Retinal pigment epithelial cell (primary cell): ENCODE measurements around the gene AOPEP.
A peak's percentile ranks its signal among the peaks of the same experiment; 100 is the strongest.

Experiments
- DNase-seq: peaks from one replicate; pipeline ENCODE4 v3.0.0-alpha.2; 2010; ENCODE audit warnings: low read depth
- H3K4me3 ChIP-seq: 2 replicates; pipeline ENCODE4 v1.5.1; 2011; ENCODE audit warnings: mild to moderate bottlenecking, low read length, control low read depth, moderate library complexity
- TF ChIP-seq, protein P1 (sequence below): conservative IDR thresholded peaks from 2 replicates; pipeline ENCODE4 v1.5.1; 2011; ENCODE audit warnings: low read depth, low read length, control low read depth, inconsistent platforms

Gene AOPEP

DNA sequence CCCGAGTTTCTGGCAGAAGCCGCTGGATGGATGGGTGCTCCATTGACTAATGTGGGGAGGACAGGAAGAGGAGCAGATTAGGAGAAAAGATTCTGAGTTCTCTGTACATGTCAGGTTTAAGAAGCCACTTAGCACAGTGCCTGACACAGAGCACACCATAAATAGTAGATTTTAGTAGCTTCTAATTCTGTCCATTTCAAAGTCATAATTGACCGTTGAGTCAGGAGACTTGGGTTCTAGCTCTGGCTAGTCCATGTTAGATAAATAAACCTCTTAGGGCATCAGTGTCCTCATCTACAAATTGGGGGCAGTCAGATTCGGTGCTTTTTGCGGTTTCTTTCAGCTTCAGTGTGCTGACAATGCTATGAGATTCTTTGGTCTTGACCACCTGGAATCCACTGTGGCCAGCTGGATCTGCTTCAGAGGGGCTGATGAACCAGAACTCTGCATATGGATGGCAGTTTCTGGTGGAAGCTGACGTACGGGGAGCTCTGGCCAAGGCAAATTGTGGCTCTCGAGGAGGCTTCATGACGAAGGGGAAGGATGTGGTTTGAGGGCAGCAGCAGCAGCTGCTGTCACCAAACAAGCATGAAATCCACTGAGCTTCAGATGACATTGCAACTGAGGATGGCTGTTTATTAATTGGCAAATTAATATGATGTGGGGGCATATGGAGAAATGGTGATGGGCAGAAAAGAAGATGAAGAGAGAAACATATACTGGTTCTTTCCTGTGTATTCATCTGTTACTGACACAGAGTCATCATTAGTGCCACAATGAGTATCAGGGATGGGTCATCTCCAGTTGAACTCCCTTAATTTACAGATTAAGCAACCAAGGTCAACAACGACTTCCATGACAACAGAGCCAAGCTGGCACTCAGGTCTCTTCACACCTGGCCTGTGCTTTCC is 134.4 kb downstream of the AOPEP start:
- TF ChIP-seq, protein P1, sequence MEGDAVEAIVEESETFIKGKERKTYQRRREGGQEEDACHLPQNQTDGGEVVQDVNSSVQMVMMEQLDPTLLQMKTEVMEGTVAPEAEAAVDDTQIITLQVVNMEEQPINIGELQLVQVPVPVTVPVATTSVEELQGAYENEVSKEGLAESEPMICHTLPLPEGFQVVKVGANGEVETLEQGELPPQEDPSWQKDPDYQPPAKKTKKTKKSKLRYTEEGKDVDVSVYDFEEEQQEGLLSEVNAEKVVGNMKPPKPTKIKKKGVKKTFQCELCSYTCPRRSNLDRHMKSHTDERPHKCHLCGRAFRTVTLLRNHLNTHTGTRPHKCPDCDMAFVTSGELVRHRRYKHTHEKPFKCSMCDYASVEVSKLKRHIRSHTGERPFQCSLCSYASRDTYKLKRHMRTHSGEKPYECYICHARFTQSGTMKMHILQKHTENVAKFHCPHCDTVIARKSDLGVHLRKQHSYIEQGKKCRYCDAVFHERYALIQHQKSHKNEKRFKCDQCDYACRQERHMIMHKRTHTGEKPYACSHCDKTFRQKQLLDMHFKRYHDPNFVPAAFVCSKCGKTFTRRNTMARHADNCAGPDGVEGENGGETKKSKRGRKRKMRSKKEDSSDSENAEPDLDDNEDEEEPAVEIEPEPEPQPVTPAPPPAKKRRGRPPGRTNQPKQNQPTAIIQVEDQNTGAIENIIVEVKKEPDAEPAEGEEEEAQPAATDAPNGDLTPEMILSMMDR: no peak
- H3K4me3 ChIP-seq: no peak overlapping the region
- no peak for DNase-seq

DNA sequence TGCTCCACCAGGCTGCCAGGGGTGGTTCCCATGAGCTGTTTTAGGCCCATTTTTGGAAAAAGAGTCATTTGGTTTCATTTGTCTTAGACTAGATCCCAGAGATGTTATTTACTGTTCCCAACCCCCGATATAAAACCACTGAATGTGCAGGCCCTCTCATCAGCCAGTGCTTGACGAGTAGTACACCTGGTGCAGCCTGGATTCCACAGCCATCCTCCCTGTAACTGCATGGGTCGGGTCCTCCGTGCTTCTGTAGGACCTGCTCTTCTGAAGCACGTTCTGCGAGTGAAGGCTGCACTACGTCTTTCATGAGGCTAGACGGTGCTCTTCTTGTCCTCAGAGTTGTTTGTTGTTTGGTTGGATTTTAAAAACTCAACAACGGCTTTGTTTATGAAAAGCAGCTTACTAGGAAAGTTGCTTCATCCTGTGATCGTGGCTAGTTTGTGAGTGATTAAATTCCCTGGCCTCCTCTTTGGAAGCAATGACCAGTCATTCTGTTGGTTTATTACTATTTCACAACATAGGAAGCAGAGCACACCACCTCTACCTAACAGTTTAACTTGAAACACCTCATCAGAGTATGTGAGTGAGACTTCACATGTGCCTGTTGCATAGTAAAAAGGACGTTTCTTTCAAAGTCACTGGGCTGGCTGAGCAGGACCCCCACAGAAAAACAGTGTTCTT is 135.2 kb downstream of the AOPEP start:
- no peak for DNase-seq
- no peak overlapping the region for H3K4me3 ChIP-seq
- TF ChIP-seq, protein P1: no peak

DNA sequence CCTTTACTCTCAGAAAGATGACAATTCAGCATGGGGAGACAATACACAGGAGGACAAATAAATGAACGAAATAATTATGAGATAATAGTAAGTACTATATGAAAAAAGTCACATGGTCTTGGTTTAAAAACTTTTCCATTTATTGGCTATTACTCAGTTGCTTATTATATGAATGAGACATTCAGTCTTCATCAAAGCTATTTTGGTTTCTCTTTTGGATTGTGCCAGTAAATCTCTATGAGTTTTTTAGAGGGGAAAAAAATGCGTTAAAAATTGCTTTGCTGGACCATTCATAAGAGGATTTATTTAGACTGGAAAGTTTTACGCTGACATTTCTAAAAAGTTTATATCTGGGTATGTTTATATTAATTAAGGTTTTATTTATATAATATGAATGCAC is 137.7 kb downstream of the AOPEP start:
- TF ChIP-seq, protein P1: no peak
- no peak for DNase-seq
- no peak overlapping the region for H3K4me3 ChIP-seq

DNA sequence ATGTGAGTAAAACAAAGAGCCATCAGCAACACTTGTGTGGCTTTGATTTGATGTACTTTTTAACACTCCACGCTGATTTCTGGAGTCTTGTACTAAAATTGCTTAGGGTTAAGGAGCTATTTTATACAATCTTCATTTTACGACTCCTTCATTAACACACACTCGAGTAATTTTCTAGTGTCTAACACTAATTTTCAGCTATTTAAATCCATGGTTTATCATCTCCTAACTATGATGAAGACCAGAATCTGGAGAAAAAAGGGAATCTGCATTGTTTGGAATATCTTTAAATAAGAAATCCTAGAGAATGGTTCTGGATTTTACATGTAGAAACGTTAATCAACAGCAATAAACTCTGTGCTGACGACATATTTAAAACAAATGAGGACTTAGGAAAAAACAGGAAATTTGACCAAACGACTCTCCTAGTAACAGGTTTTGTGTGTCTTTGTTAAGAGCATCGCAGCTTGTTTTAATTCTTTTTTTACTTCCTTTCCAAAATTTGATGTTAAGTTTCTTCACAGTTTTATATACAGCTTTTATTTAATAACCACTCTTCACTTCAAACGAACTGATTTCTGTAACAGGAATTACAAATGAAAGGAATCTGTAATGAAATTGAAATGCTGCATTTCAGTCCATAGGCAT is 138.5 kb downstream of the AOPEP start:
- no peak for DNase-seq
- TF ChIP-seq, protein P1: no peak
- H3K4me3 ChIP-seq: no peak overlapping the region

DNA sequence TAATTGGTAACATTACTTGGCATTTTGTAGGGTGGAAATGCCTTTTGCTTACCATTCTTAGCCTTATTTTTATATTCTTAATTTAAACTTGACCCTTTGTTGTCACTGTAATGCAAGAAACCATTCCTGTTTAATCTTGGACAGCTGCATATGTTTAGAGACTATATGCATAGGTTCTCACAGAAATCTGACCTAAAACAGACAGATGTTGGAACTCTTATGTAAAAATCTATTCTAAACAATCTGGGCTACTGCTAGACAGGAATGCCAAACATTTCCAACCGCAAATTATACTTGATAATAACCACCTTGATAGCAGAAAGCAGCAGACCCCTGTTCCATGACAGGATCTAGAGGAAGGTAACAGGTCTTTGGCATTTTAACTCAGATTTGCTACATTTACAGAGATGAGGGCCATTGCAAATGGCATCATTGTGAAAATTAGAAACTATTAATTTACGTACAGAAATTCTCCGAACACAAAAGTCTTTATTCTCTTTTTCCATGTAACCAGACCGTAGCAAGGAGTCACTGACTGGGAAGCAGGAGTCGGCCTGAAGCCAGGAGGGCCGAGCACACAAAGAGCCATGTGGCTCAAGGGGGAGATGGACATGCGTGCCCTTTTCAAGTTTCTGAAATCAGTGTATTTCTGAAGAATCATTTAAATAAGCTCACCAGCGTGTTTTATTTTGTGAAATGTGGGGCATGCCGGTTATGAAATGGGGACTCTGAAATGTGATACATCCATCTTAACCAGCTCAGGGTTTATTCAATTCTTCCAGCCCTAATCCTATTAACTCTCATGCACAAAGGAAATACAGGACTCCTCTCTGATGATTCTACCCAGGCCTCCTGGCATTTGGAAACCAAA is 139.3 kb downstream of the AOPEP start:
- TF ChIP-seq, protein P1: no peak
- peak overlapping the region; percentile 9 for H3K4me3 ChIP-seq
- peak; percentile 90 for DNase-seq

DNA sequence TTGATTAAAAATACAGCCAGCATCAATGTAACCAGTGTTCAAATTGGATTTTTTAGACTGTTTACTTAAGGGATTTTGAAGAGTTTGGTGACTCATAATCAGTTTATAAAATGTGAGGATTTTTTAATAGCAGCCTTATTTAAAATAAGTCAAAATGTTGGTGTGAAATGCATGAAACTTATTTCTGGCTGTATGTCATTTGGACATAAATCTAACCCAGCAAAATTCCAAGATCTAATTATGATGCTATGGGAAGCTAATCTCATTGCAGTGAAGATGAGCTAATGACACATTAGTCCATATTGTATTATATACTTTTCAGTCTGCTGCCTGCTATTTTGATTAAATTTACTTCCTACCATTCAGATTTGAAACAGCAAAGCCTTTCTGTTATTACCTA is 140.3 kb downstream of the AOPEP start:
- DNase-seq: no peak
- H3K4me3 ChIP-seq: no peak overlapping the region
- TF ChIP-seq, protein P1: no peak
